SK-MEL-5 (cell line): ENCODE data around the gene CEL. TPM values are rescaled to one million over a fixed set of nuclear protein-coding genes. Genes with fewer than 3 reads are reported as not detected.
"Not testable (repeated sequence)": the region's sequence is repeated elsewhere in the genome, so short reads cannot be mapped to it uniquely, and the experiment has no call there.

Source experiments
- DNase-seq: peaks from one replicate; pipeline ENCODE4 v3.0.0-alpha.2; 2016; ENCODE audit warnings: low read depth, low spot score
- in situ Hi-C: cut with HindIII; loops from 2 replicates; pipeline ENCODE4 v1.10.0; 2016; ENCODE audit warnings: low sequenced_read_pairs, high pct_unique_total_duplicates, low pct_unique_long_range_greater_than_20kb
- total RNA-seq: library from RNA; depleted of rRNA; stranded (reverse); fragments of >200 nt; shearing (Covaris generic); gene quantifications from 2 replicates; pipeline ENCODE4 v1.2.3, GENCODE V29; 2014

CEL gene
- total RNA-seq, 1 experiment from 2014 or later: not detected

GRCh38 chr9:133073086-133074014 is 11.6 kb downstream of the CEL start:
- no peak for DNase-seq
- in situ Hi-C loops: no loop called here

- in situ Hi-C loops: no loop called here
- no peak for DNase-seq
Measured at GRCh38 chr9:133074111-133074651, 12.4 kb downstream of the CEL start.

GRCh38 chr9:133075925-133076630 is 14.3 kb downstream of the CEL start:
- no peak for DNase-seq
- in situ Hi-C loops: no loop called here

GRCh38 chr9:133076691-133077090 is 14.9 kb downstream of the CEL start:
- in situ Hi-C loops: no loop called here
- no peak for DNase-seq

GRCh38 chr9:133078486-133078885 is 16.7 kb downstream of the CEL start:
- in situ Hi-C loops: no loop called here
- DNase-seq: no peak

GRCh38 chr9:133080161-133080560 is 18.4 kb downstream of the CEL start:
- DNase-seq: no peak
- in situ Hi-C loops: no loop called here

GRCh38 chr9:133080786-133081779 is 19.3 kb downstream of the CEL start:
- DNase-seq, in situ Hi-C loops: not testable (repeated sequence)

- in situ Hi-C loops, DNase-seq: not testable (repeated sequence)
Measured at GRCh38 chr9:133081957-133082644, 20.3 kb downstream of the CEL start.

- in situ Hi-C loops, DNase-seq: not testable (repeated sequence)
Measured at GRCh38 chr9:133083688-133084087, 21.9 kb downstream of the CEL start.

- DNase-seq, in situ Hi-C loops: not testable (repeated sequence)
Measured at GRCh38 chr9:133086212-133086860, 24.6 kb downstream of the CEL start.

- no peak for DNase-seq
- in situ Hi-C loops: no loop called here
Measured at GRCh38 chr9:133086894-133087293, 25.1 kb downstream of the CEL start.

GRCh38 chr9:133087429-133088145 is 25.8 kb downstream of the CEL start:
- DNase-seq: no peak
- in situ Hi-C loops: no loop called here

GRCh38 chr9:133088146-133088750 is 26.5 kb downstream of the CEL start:
- no peak for DNase-seq
- in situ Hi-C loops: no loop called here

GRCh38 chr9:133088756-133089155 is 27.0 kb downstream of the CEL start:
- no peak for DNase-seq
- in situ Hi-C loops: no loop called here

GRCh38 chr9:133089271-133089671 is 27.5 kb downstream of the CEL start:
- in situ Hi-C loops: no loop called here
- DNase-seq: no peak
